ENCODE measurements around the gene SOX6. TPM values are rescaled to one million over a fixed set of nuclear protein-coding genes. Genes with fewer than 3 reads are reported as not detected.
"Not testable (repeated sequence)": the region's sequence is repeated elsewhere in the genome, so short reads cannot be mapped to it uniquely, and the experiment has no call there.

The SOX6 gene
- total and polyA plus RNA-seq, 2 experiments from 2014 or later: 0.03 to 0.66 TPM

DNA sequence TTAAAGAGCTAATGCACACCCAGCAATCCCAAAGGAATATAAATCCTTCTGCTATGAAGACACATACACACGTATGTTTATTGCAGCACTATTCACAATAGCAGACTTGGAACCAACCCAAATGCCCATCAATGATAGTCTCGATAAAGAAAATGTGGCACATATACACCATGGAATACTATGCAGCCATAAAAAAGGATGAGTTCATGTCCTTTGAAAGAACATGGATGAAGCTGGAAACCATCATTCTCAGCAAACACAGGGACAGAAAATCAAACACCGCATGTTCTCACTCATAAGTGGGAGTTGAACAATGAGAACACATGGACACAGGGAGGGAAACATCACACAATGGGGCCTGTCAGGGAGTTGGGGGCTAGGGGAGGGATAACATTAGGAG is 19.3 kb upstream of the SOX6 start:
- H3K27me3 ChIP-seq (ENCODE audit: insufficient read depth); DNase-seq (ENCODE audit: low spot score); H3K36me3 Mint-ChIP-seq (ENCODE audit: low read depth); H3K4me1 Mint-ChIP-seq; H2AFZ ChIP-seq; H3F3A ChIP-seq (replicated peaks; ENCODE audit: low read depth); H3K27me3 Mint-ChIP-seq (ENCODE audit: insufficient read depth, low read depth, poor library complexity); H3K4me2 ChIP-seq; ATAC-seq; H3K4me1 ChIP-seq (ENCODE audit: insufficient read depth); H3K79me2 ChIP-seq (replicated peaks; ENCODE audit: insufficient read depth); H3K36me3 ChIP-seq (ENCODE audit: insufficient read depth); H3K9me2 ChIP-seq (ENCODE audit: insufficient read depth); H3K4me3 ChIP-seq; H3K27ac ChIP-seq (ENCODE audit: low read depth); H3K9me3 Mint-ChIP-seq; H3K27ac Mint-ChIP-seq; H4K20me1 ChIP-seq (replicated peaks; ENCODE audit: insufficient read depth); H3K4me3 Mint-ChIP-seq: not testable (repeated sequence)

DNA sequence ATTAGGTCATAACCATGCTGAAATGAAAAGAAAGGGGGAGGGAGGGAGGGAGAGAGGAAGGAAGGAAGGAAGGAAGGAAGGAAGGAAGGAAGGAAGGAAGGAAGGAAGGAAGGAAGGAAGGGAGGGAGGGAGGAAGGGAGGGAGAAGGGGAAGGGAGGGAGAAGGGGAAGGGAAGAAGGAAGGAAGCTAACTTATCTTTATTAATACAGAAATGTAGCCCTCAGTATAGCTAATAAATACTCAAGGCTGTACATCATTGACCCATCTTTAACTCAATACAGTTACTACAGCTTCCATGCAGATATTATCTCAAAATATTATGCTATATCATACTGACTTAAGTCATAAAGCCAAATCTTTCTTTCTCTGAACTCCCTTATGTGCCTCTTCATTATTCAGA is 17.4 kb upstream of the SOX6 start:
- Histone ChIP-seq H3K4me3 (no peak overlapping the region), H3K79me2 (replicated peaks; ENCODE audit: insufficient read depth) (no peaks in the 10 kb centered on the region), H3K27me3 (ENCODE audit: insufficient read depth) (no peaks in the 10 kb centered on the region), H3K9me2 (ENCODE audit: insufficient read depth) (no peaks in the 10 kb centered on the region), H3K4me1 (ENCODE audit: insufficient read depth) (no peaks in the 10 kb centered on the region), H2AFZ (no peak overlapping the region), H3K36me3 (ENCODE audit: insufficient read depth) (no peaks in the 10 kb centered on the region), H4K20me1 (replicated peaks; ENCODE audit: insufficient read depth) (no peaks in the 10 kb centered on the region), H3K27ac (ENCODE audit: low read depth) (no peak overlapping the region), H3K4me2 (no peak overlapping the region), H3F3A (replicated peaks; ENCODE audit: low read depth) (no peaks in the 10 kb centered on the region)
- H3K36me3 Mint-ChIP-seq (ENCODE audit: low read depth): no peaks in the 10 kb centered on the region
- no peaks in the 10 kb centered on the region for H3K9me3 Mint-ChIP-seq
- no peaks in the 10 kb centered on the region for H3K4me1 Mint-ChIP-seq
- H3K27me3 Mint-ChIP-seq (ENCODE audit: insufficient read depth, low read depth, poor library complexity): peaks cover 2% of the 10 kb centered on the region
- ATAC-seq: no peak
- no peak for DNase-seq (ENCODE audit: low spot score)
- no peak overlapping the region for H3K27ac Mint-ChIP-seq
- no peak overlapping the region for H3K4me3 Mint-ChIP-seq
- TF ChIP-seq ZNF114 (CRISPR knock-in tag; IDR thresholded peaks at IDR 0.05) (no peak), EZH2phosphoT487 (IDR thresholded peaks at IDR 0.05; ENCODE audit: unreplicated experiment) (no peak), JUNB (IDR thresholded peaks at IDR 0.05; ENCODE audit: unreplicated experiment) (no peak), ZNF331 (CRISPR knock-in tag; IDR thresholded peaks at IDR 0.05; ENCODE audit: low read depth) (no peak), CREB1 (CRISPR knock-in tag; IDR thresholded peaks at IDR 0.05; ENCODE audit: low read depth) (no peak), NANOG (IDR thresholded peaks at IDR 0.05; ENCODE audit: borderline replicate concordance) (no peak), STAT1 (IDR thresholded peaks at IDR 0.05; ENCODE audit: unreplicated experiment) (no peak), EZH2 (IDR thresholded peaks at IDR 0.05; ENCODE audit: low read depth, unreplicated experiment) (no peak)
- TF ChIP-seq, protein P1, sequence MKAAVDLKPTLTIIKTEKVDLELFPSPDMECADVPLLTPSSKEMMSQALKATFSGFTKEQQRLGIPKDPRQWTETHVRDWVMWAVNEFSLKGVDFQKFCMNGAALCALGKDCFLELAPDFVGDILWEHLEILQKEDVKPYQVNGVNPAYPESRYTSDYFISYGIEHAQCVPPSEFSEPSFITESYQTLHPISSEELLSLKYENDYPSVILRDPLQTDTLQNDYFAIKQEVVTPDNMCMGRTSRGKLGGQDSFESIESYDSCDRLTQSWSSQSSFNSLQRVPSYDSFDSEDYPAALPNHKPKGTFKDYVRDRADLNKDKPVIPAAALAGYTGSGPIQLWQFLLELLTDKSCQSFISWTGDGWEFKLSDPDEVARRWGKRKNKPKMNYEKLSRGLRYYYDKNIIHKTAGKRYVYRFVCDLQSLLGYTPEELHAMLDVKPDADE (IDR thresholded peaks at IDR 0.05): no peak
- TF ChIP-seq, protein P2, sequence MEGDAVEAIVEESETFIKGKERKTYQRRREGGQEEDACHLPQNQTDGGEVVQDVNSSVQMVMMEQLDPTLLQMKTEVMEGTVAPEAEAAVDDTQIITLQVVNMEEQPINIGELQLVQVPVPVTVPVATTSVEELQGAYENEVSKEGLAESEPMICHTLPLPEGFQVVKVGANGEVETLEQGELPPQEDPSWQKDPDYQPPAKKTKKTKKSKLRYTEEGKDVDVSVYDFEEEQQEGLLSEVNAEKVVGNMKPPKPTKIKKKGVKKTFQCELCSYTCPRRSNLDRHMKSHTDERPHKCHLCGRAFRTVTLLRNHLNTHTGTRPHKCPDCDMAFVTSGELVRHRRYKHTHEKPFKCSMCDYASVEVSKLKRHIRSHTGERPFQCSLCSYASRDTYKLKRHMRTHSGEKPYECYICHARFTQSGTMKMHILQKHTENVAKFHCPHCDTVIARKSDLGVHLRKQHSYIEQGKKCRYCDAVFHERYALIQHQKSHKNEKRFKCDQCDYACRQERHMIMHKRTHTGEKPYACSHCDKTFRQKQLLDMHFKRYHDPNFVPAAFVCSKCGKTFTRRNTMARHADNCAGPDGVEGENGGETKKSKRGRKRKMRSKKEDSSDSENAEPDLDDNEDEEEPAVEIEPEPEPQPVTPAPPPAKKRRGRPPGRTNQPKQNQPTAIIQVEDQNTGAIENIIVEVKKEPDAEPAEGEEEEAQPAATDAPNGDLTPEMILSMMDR (conservative IDR thresholded peaks at IDR 0.05; ENCODE audit: low read depth in 2 of 2): no peak
- TF ChIP-seq, protein P3, sequence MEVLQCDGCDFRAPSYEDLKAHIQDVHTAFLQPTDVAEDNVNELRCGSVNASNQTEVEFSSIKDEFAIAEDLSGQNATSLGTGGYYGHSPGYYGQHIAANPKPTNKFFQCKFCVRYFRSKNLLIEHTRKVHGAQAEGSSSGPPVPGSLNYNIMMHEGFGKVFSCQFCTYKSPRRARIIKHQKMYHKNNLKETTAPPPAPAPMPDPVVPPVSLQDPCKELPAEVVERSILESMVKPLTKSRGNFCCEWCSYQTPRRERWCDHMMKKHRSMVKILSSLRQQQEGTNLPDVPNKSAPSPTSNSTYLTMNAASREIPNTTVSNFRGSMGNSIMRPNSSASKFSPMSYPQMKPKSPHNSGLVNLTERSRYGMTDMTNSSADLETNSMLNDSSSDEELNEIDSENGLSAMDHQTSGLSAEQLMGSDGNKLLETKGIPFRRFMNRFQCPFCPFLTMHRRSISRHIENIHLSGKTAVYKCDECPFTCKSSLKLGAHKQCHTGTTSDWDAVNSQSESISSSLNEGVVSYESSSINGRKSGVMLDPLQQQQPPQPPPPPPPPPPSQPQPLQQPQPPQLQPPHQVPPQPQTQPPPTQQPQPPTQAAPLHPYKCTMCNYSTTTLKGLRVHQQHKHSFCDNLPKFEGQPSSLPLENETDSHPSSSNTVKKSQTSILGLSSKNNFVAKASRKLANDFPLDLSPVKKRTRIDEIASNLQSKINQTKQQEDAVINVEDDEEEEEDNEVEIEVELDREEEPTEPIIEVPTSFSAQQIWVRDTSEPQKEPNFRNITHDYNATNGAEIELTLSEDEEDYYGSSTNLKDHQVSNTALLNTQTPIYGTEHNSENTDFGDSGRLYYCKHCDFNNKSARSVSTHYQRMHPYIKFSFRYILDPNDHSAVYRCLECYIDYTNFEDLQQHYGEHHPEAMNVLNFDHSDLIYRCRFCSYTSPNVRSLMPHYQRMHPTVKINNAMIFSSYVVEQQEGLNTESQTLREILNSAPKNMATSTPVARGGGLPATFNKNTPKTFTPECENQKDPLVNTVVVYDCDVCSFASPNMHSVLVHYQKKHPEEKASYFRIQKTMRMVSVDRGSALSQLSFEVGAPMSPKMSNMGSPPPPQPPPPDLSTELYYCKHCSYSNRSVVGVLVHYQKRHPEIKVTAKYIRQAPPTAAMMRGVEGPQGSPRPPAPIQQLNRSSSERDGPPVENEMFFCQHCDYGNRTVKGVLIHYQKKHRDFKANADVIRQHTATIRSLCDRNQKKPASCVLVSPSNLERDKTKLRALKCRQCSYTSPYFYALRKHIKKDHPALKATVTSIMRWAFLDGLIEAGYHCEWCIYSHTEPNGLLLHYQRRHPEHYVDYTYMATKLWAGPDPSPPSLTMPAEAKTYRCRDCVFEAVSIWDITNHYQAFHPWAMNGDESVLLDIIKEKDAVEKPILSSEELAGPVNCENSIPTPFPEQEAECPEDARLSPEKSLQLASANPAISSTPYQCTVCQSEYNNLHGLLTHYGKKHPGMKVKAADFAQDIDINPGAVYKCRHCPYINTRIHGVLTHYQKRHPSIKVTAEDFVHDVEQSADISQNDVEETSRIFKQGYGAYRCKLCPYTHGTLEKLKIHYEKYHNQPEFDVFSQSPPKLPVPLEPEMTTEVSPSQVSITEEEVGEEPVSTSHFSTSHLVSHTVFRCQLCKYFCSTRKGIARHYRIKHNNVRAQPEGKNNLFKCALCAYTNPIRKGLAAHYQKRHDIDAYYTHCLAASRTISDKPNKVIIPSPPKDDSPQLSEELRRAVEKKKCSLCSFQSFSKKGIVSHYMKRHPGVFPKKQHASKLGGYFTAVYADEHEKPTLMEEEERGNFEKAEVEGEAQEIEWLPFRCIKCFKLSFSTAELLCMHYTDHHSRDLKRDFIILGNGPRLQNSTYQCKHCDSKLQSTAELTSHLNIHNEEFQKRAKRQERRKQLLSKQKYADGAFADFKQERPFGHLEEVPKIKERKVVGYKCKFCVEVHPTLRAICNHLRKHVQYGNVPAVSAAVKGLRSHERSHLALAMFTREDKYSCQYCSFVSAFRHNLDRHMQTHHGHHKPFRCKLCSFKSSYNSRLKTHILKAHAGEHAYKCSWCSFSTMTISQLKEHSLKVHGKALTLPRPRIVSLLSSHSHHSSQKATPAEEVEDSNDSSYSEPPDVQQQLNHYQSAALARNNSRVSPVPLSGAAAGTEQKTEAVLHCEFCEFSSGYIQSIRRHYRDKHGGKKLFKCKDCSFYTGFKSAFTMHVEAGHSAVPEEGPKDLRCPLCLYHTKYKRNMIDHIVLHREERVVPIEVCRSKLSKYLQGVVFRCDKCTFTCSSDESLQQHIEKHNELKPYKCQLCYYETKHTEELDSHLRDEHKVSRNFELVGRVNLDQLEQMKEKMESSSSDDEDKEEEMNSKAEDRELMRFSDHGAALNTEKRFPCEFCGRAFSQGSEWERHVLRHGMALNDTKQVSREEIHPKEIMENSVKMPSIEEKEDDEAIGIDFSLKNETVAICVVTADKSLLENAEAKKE (CRISPR knock-in tag; IDR thresholded peaks at IDR 0.05): no peak

Measured in GM23338 (cell line).